Uterus (tissue), 4 donors: ENCODE measurements around the gene MBNL3. TPM values are rescaled to one million over a fixed set of nuclear protein-coding genes. Genes with fewer than 3 reads are reported as not detected.

Experiments used
- DNase-seq, 2 donors: peaks; one replicate each; pipeline ENCODE4 v3.0.0-alpha.2; 2019 to 2020
- H3K27ac ChIP-seq, 2 donors: fragments of 200-600 bp; sonication (generic); 1 replicate in 1 of 2; 2 replicates in 1 of 2; pipeline ENCODE4 v1.5.1; 2016 to 2018
- H3K27me3 ChIP-seq, 2 donors: fragments of 200-600 bp; sonication (generic); one replicate each; pipeline ENCODE4 v1.5.1; 2018 to 2019; ENCODE audit warnings: control low read depth in 1 of 2
- H3K36me3 ChIP-seq, 2 donors: fragments of 200-600 bp; sonication (generic); one replicate each; pipeline ENCODE4 v1.5.1; 2019; ENCODE audit warnings: control low read depth in 1 of 2
- H3K4me1 ChIP-seq, 2 donors: fragments of 200-600 bp; sonication (generic); one replicate each; pipeline ENCODE4 v1.5.1; 2018 to 2019; ENCODE audit warnings: control low read depth in 1 of 2
- H3K4me3 ChIP-seq, 2 donors: fragments of 200-600 bp; sonication (generic); 1 replicate in 1 of 2; 2 replicates in 1 of 2; pipeline ENCODE4 v1.5.1; 2018 to 2019; ENCODE audit warnings: mild to moderate bottlenecking in 1 of 2
- H3K9me3 ChIP-seq, 2 donors: fragments of 200-600 bp; sonication (generic); one replicate each; pipeline ENCODE4 v1.5.1; 2019; ENCODE audit warnings: control low read depth in 1 of 2
- POLR2A ChIP-seq, 2 donors: fragments of 450-650 bp; IDR thresholded peaks; one replicate each; pipeline ENCODE4 v1.6.1; 2016; ENCODE audit warnings: antibody characterized with exemption in 2 of 2, mild to moderate bottlenecking in 1 of 2, moderate library complexity in 1 of 2
- intact Hi-C: fragments of 100-400 bp; cut with DNase I; formaldehyde crosslinking; loops from one replicate; pipeline ENCODE4 v1.15.1; 2023; ENCODE audit warnings: low total_unique reads
- total RNA-seq, 4 donors: library from RNA; depleted of rRNA in 3 of 4; stranded (reverse); fragments of >200 nt in 3 of 4; gene quantifications; one replicate each; pipeline versions ENCODE4 v1.1.0 to v1.2.4, GENCODE V29; 2014 to 2023
- TF ChIP-seq, protein P1 (sequence below), 4 experiments: fragments of 200-600 bp in 2 of 4; fragments of 450-650 bp in 2 of 4; sonication (generic) in 2 of 4; IDR thresholded peaks; one replicate each; pipeline ENCODE4 v1.5.1; 2016 to 2019; ENCODE audit warnings: antibody characterized with exemption in 4 of 4, mild to moderate bottlenecking in 2 of 4, moderate library complexity in 1 of 4
- donor health status: DM: yes; HTN: yes; CAD: no.

MBNL3 gene
- total RNA-seq, 4 donors from 2014 or later, result 13.2 to 90.2 (median 32.3) TPM

DNA sequence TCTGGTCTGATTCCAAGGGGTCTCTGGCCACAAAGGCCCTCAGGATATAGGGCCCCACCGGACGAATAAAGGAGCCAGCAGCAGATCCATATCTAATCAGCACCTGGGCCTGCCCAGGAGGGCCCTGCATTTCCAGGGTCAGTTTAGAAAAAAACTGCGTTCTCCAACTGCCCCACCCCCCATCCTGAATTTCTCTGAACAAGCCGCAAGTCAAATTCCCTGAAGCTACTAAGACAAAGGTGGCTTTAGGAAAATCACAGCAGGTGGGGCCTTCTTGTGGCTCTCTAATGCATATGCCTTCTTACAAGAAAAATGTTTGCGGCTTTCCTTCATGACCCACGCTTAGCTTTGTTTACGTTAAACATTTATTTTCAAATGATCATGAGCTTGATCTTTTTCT is 76.6 kb downstream of the MBNL3 start:
- no peaks in the 10 kb centered on the region for H3K27me3 ChIP-seq
- H3K36me3 ChIP-seq, result no peaks in the 10 kb centered on the region
- DNase-seq, result no peak
- no peaks in the 10 kb centered on the region for H3K4me1 ChIP-seq
- H3K9me3 ChIP-seq, result no peaks in the 10 kb centered on the region
- TF ChIP-seq, protein P1, sequence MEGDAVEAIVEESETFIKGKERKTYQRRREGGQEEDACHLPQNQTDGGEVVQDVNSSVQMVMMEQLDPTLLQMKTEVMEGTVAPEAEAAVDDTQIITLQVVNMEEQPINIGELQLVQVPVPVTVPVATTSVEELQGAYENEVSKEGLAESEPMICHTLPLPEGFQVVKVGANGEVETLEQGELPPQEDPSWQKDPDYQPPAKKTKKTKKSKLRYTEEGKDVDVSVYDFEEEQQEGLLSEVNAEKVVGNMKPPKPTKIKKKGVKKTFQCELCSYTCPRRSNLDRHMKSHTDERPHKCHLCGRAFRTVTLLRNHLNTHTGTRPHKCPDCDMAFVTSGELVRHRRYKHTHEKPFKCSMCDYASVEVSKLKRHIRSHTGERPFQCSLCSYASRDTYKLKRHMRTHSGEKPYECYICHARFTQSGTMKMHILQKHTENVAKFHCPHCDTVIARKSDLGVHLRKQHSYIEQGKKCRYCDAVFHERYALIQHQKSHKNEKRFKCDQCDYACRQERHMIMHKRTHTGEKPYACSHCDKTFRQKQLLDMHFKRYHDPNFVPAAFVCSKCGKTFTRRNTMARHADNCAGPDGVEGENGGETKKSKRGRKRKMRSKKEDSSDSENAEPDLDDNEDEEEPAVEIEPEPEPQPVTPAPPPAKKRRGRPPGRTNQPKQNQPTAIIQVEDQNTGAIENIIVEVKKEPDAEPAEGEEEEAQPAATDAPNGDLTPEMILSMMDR (IDR thresholded peaks at IDR 0.05), result no peak
- no peak for TF ChIP-seq POLR2A (IDR thresholded peaks at IDR 0.05)
- no peak overlapping the region for H3K27ac ChIP-seq
- H3K4me3 ChIP-seq, result no peak overlapping the region
- intact Hi-C loops, result no loop called here

DNA sequence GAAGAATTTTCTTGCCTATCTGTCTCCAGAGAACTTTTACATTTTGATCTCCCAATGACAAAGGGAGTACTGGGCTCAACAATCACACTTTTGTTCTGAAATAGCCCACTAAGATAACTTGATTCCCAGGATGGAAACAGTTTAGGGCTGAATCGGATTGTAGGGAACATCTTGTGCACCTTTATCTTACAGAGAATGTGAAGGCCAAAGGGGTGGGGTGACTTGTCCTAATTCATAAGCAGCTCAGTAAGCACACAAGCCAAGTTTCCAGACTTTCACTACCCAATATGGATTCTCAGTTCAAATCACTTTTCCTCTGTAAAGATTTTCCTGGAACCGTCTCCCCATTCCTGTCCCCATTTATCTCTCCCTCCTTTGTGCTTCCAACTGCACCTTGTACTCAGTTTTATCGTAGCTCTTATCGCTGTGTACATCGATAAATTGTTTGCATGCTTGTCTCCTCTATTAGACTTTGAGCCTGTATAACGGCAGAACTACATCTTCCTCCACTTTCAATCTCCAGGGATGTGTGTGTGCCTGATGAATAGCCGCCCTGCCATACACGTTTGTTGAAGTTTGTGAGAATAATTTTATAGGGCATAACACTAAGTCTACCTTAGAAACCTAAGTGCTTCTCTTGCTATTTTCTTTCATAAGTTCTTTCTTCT is 77.4 kb downstream of the MBNL3 start:
- Histone ChIP-seq H3K4me3 (no peak overlapping the region), H3K9me3 (no peaks in the 10 kb centered on the region), H3K4me1 (no peaks in the 10 kb centered on the region), H3K27ac (no peak overlapping the region), H3K27me3 (no peaks in the 10 kb centered on the region), H3K36me3 (no peaks in the 10 kb centered on the region)
- intact Hi-C loops, result no loop called here
- no peak for DNase-seq
- TF ChIP-seq, protein P1 (IDR thresholded peaks at IDR 0.05), result no peak
- no peak for TF ChIP-seq POLR2A (IDR thresholded peaks at IDR 0.05)

- no peak for TF ChIP-seq POLR2A (IDR thresholded peaks at IDR 0.05)
- TF ChIP-seq, protein P1 (IDR thresholded peaks at IDR 0.05), result no peak
- Histone ChIP-seq H3K27me3 (no peaks in the 10 kb centered on the region), H3K27ac (no peak overlapping the region), H3K9me3 (no peaks in the 10 kb centered on the region), H3K36me3 (no peaks in the 10 kb centered on the region), H3K4me3 (no peak overlapping the region), H3K4me1 (no peaks in the 10 kb centered on the region)
- no peak for DNase-seq
- intact Hi-C loops, result no loop called here
Observed at GRCh38 chrX:132409780-132410556, 78.9 kb downstream of the MBNL3 start.

DNA sequence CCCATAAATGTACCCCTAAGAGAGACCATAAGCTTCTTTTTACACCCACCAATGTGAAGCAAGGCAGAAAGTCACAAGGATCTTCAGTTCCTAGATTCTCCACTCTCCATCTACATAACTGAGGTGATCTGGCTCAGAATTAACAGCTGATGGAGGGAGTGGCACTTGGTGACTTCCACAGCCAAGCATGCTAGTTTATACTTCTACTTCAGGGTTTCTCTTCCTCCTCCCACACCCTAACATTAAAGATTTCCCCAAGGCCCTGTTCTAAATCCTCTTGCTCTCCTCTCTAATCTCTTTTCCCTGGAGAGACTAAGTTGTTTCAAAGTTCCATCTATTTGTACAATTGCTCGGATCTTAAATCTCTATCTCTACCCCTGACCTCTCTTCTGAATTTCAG is 81.1 kb downstream of the MBNL3 start:
- no peaks in the 10 kb centered on the region for H3K27me3 ChIP-seq
- H3K9me3 ChIP-seq, result no peaks in the 10 kb centered on the region
- no peaks in the 10 kb centered on the region for H3K36me3 ChIP-seq
- no peak overlapping the region for H3K4me3 ChIP-seq
- intact Hi-C loops, result no loop called here
- no peak overlapping the region for H3K27ac ChIP-seq
- TF ChIP-seq, protein P1 (IDR thresholded peaks at IDR 0.05), result no peak
- TF ChIP-seq POLR2A (IDR thresholded peaks at IDR 0.05), result no peak
- no peaks in the 10 kb centered on the region for H3K4me1 ChIP-seq
- DNase-seq, result no peak

DNA sequence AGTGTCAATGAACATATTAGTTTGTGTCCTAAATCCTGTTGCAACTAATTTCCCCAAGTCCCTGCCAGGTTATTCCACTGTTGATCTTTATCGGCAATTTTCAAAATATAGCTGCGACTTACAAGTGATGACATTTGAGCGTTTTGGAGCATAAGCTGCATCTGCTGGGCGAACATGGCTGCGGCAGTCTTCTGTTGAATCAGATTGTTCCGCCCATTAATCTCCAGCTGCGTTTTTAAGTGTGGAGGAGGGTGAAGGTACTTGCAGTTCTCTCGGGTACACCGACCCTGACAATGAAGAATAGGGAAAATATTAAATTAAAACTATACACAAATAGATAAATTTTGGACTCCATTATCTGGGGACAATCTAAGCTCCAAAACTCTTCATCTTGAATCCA is 82.7 kb downstream of the MBNL3 start:
- no peak overlapping the region for H3K27ac ChIP-seq
- TF ChIP-seq, protein P1 (IDR thresholded peaks at IDR 0.05), result no peak
- no peak for TF ChIP-seq POLR2A (IDR thresholded peaks at IDR 0.05)
- H3K36me3 ChIP-seq, result no peaks in the 10 kb centered on the region
- H3K4me3 ChIP-seq, result no peak overlapping the region
- no peaks in the 10 kb centered on the region for H3K27me3 ChIP-seq
- no peaks in the 10 kb centered on the region for H3K9me3 ChIP-seq
- DNase-seq, result no peak
- H3K4me1 ChIP-seq, result no peaks in the 10 kb centered on the region
- intact Hi-C loops, result no loop called here
